ENCODE data around the gene KLHL17. TPM values are rescaled to one million over a fixed set of nuclear protein-coding genes. Genes with fewer than 3 reads are reported as not detected.
A peak's percentile ranks its signal among the peaks of the same experiment; 100 is the strongest.

KLHL17 gene
- total and polyA plus RNA-seq, 4 donors = 0.98 to 5.4 (median 2.1) TPM

GRCh38 chr1:920010-920409, 40.4 kb upstream of the KLHL17 start:
- Histone ChIP-seq H3K9me3 (ENCODE audit: control insufficient read depth in 4 of 4, low read length in 3 of 4) (no peaks in the 10 kb centered on the region), H3K9ac (ENCODE audit: low read depth in 1 of 2, low read length in 2 of 2) (no peak overlapping the region), H3K4me1 (ENCODE audit: control insufficient read depth in 4 of 4, insufficient read depth in 4 of 4, low read length in 3 of 4) (peaks cover 18 to 52% (median 33%) of the 10 kb centered on the region in 4 donors), H3K4me3 (ENCODE audit: low read depth in 1 of 3, low read length in 3 of 3) (no peak overlapping the region), H3K27me3 (ENCODE audit: control insufficient read depth in 4 of 4, insufficient read depth in 4 of 4, low read length in 3 of 4) (peaks cover 0 to 3% (median 0%) of the 10 kb centered on the region in 4 donors), H3K27ac (ENCODE audit: low read depth in 1 of 2, low read length in 2 of 2) (no peak overlapping the region), H3K36me3 (ENCODE audit: control insufficient read depth in 4 of 4, insufficient read depth in 3 of 4, low read depth in 1 of 4, low read length in 3 of 4) (no peaks in the 10 kb centered on the region)
- WGBS = 44% methylated on average over 23 of the region's 23 CpGs
- no peak for DNase-seq (ENCODE audit: low spot score)
- TF ChIP-seq RAD21 (IDR thresholded peaks at IDR 0.05) (no peak), HNF4G (IDR thresholded peaks at IDR 0.05) (no peak), GABPA (IDR thresholded peaks at IDR 0.05 in 1 of 2, conservative IDR thresholded peaks at IDR 0.05 in 1 of 2) (no peak), YY1 (IDR thresholded peaks at IDR 0.05) (no peak), SP1 (IDR thresholded peaks at IDR 0.05) (no peak)

GRCh38 chr1:920521-920920, 39.9 kb upstream of the KLHL17 start:
- Histone ChIP-seq H3K27me3 (ENCODE audit: control insufficient read depth in 4 of 4, insufficient read depth in 4 of 4, low read length in 3 of 4) (peaks cover 0 to 3% (median 0%) of the 10 kb centered on the region in 4 donors), H3K4me1 (ENCODE audit: control insufficient read depth in 4 of 4, insufficient read depth in 4 of 4, low read length in 3 of 4) (peaks cover 18 to 52% (median 34%) of the 10 kb centered on the region in 4 donors), H3K27ac (ENCODE audit: low read depth in 1 of 2, low read length in 2 of 2) (no peak overlapping the region), H3K36me3 (ENCODE audit: control insufficient read depth in 4 of 4, insufficient read depth in 3 of 4, low read depth in 1 of 4, low read length in 3 of 4) (no peaks in the 10 kb centered on the region), H3K9me3 (ENCODE audit: control insufficient read depth in 4 of 4, low read length in 3 of 4) (no peaks in the 10 kb centered on the region), H3K9ac (ENCODE audit: low read depth in 1 of 2, low read length in 2 of 2) (no peak overlapping the region), H3K4me3 (ENCODE audit: low read depth in 1 of 3, low read length in 3 of 3) (no peak overlapping the region)
- no peak for DNase-seq (ENCODE audit: low spot score)
- TF ChIP-seq HNF4G (IDR thresholded peaks at IDR 0.05) (no peak), TAF1 (conservative IDR thresholded peaks at IDR 0.05) (no peak), NR2F2 (IDR thresholded peaks at IDR 0.05) (no peak), EGR1 (IDR thresholded peaks at IDR 0.05; ENCODE audit: low read depth in 2 of 2) (no peak), ZBTB33 (IDR thresholded peaks at IDR 0.05) (no peak), ATF3 (IDR thresholded peaks at IDR 0.05) (no peak), FOXA2 (IDR thresholded peaks at IDR 0.05) (no peak)
- WGBS = 34% methylated on average over 13 of the region's 13 CpGs

GRCh38 chr1:921011-921837, 39.2 kb upstream of the KLHL17 start:
- peaks cover 16 to 49% (median 37%) of the 10 kb centered on the region in 4 donors for H3K4me1 ChIP-seq (ENCODE audit: control insufficient read depth in 4 of 4, insufficient read depth in 4 of 4, low read length in 3 of 4)
- no peaks in the 10 kb centered on the region for H3K9me3 ChIP-seq (ENCODE audit: control insufficient read depth in 4 of 4, low read length in 3 of 4)
- H3K27ac ChIP-seq (ENCODE audit: low read depth in 1 of 2, low read length in 2 of 2) = no peak overlapping the region
- no peaks in the 10 kb centered on the region for H3K36me3 ChIP-seq (ENCODE audit: control insufficient read depth in 4 of 4, insufficient read depth in 3 of 4, low read depth in 1 of 4, low read length in 3 of 4)
- 33% methylated on average over 38 of the region's 38 CpGs for WGBS
- no peak overlapping the region for H3K4me3 ChIP-seq (ENCODE audit: low read depth in 1 of 3, low read length in 3 of 3)
- H3K9ac ChIP-seq (ENCODE audit: low read depth in 1 of 2, low read length in 2 of 2) = no peak overlapping the region
- TF ChIP-seq HNF4A (conservative IDR thresholded peaks at IDR 0.05) (no peak), TAF1 (conservative IDR thresholded peaks at IDR 0.05) (no peak), GABPA (IDR thresholded peaks at IDR 0.05 in 1 of 2, conservative IDR thresholded peaks at IDR 0.05 in 1 of 2) (no peak), FOXA2 (IDR thresholded peaks at IDR 0.05) (no peak), CTCF (IDR thresholded peaks at IDR 0.05; ENCODE audit: low read depth, low read length, missing input control) (peak; percentile 47), ATF3 (IDR thresholded peaks at IDR 0.05) (no peak), RAD21 (IDR thresholded peaks at IDR 0.05) (peak in 1 of 2 donors; percentile 40)
- peaks cover 0 to 3% (median 2%) of the 10 kb centered on the region in 4 donors for H3K27me3 ChIP-seq (ENCODE audit: control insufficient read depth in 4 of 4, insufficient read depth in 4 of 4, low read length in 3 of 4)
- DNase-seq (ENCODE audit: low spot score) = peak; percentile 58
